ENCODE data around the gene SYNJ2BP. TPM values are rescaled to one million over a fixed set of nuclear protein-coding genes. Genes with fewer than 3 reads are reported as not detected.
A peak's percentile ranks its signal among the peaks of the same experiment; 100 is the strongest.

Gene SYNJ2BP, protein sequence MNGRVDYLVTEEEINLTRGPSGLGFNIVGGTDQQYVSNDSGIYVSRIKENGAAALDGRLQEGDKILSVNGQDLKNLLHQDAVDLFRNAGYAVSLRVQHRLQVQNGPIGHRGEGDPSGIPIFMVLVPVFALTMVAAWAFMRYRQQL
- total RNA-seq (ENCODE audit: low replicate concordance), result 17.0 and 25.0 TPM in 2 replicates

- peak within 1 kb of the TSS; percentile 74 for H3K4me3 ChIP-seq (ENCODE audit: low read depth, low read length)
- DNase-seq (ENCODE audit: low read depth), result peak; percentile 69
- no peak for TF ChIP-seq CTCF (IDR thresholded peaks at IDR 0.05; ENCODE audit: insufficient read depth, low read length)
These were observed at the start of gene SYNJ2BP for GRCh38 chr14:70416725-70417349. TSS of gene SYNJ2BP (minus strand) at chr14:70417090. CDS start at chr14:70416963, 127 bp downstream.

GRCh38 chr14:70454731-70455130, 37.8 kb upstream of the SYNJ2BP start:
- H3K4me3 ChIP-seq (ENCODE audit: low read depth, low read length), result no peak overlapping the region
- DNase-seq (ENCODE audit: low read depth), result no peak
- no peak for TF ChIP-seq CTCF (IDR thresholded peaks at IDR 0.05; ENCODE audit: insufficient read depth, low read length)

GRCh38 chr14:70451874-70452273, 35.0 kb upstream of the SYNJ2BP start, which contains the start of gene ADAM21:
TSS of gene ADAM21 (plus strand) at chr14:70452174. CDS start at chr14:70457500, 5,326 bp downstream.
- DNase-seq (ENCODE audit: low read depth), result no peak
- no peak within 1 kb of the TSS for H3K4me3 ChIP-seq (ENCODE audit: low read depth, low read length)
- TF ChIP-seq CTCF (IDR thresholded peaks at IDR 0.05; ENCODE audit: insufficient read depth, low read length), result no peak

- no peak for TF ChIP-seq CTCF (IDR thresholded peaks at IDR 0.05; ENCODE audit: insufficient read depth, low read length)
- no peak overlapping the region for H3K4me3 ChIP-seq (ENCODE audit: low read depth, low read length)
- peak; percentile 10 for DNase-seq (ENCODE audit: low read depth)
These were observed 31.9 kb upstream of the SYNJ2BP start for GRCh38 chr14:70448633-70449340.

- no peak overlapping the region for H3K4me3 ChIP-seq (ENCODE audit: low read depth, low read length)
- no peak for DNase-seq (ENCODE audit: low read depth)
- no peak for TF ChIP-seq CTCF (IDR thresholded peaks at IDR 0.05; ENCODE audit: insufficient read depth, low read length)
These were observed 25.9 kb upstream of the SYNJ2BP start for GRCh38 chr14:70442750-70443149.

- no peak for TF ChIP-seq CTCF (IDR thresholded peaks at IDR 0.05; ENCODE audit: insufficient read depth, low read length)
- DNase-seq (ENCODE audit: low read depth), result no peak
- no peak overlapping the region for H3K4me3 ChIP-seq (ENCODE audit: low read depth, low read length)
These were observed 24.8 kb upstream of the SYNJ2BP start for GRCh38 chr14:70441641-70442040.
